Small intestine (tissue), 16 donors: ENCODE measurements around the gene FPR2. TPM values are rescaled to one million over a fixed set of nuclear protein-coding genes. Genes with fewer than 3 reads are reported as not detected.

Experiments used
- DNase-seq, 2 donors: peaks; one replicate each; pipeline versions ENCODE4 v3.0.0 to v3.0.0-alpha.2; 2013
- FAIRE-seq: peaks from 2 replicates; lab custom pipeline; 2012; peaks lifted over from hg19 to GRCh38; lab: Jason Lieb, UNC
- H3K27ac ChIP-seq, 3 donors: one replicate each; pipeline ENCODE4 v1.5.1; 2013; ENCODE audit warnings: low read length in 2 of 3, mild to moderate bottlenecking in 2 of 3, control low read depth in 1 of 3, inconsistent platforms in 1 of 3, low read depth in 1 of 3, moderate library complexity in 1 of 3
- H3K27me3 ChIP-seq, 3 donors: one replicate each; pipeline ENCODE4 v1.6.1; 2013; ENCODE audit warnings: low read length in 3 of 3, inconsistent platforms in 1 of 3; ENCODE audit not compliant: control insufficient read depth in 3 of 3, insufficient read depth in 3 of 3
- H3K36me3 ChIP-seq, 3 donors: one replicate each; pipeline ENCODE4 v1.6.1; 2013; ENCODE audit warnings: low read length in 3 of 3, inconsistent platforms in 1 of 3, low read depth in 1 of 3, mild to moderate bottlenecking in 1 of 3, moderate library complexity in 1 of 3; ENCODE audit not compliant: control insufficient read depth in 3 of 3, insufficient read depth in 2 of 3
- H3K4me1 ChIP-seq, 3 donors: one replicate each; pipeline ENCODE4 v1.6.1; 2013; ENCODE audit warnings: low read length in 2 of 3, inconsistent platforms in 1 of 3, low read depth in 1 of 3, mild to moderate bottlenecking in 1 of 3, moderate library complexity in 1 of 3; ENCODE audit not compliant: control insufficient read depth in 3 of 3, insufficient read depth in 2 of 3
- H3K4me3 ChIP-seq, 3 donors: one replicate each; pipeline ENCODE4 v1.5.1; 2013; ENCODE audit warnings: low read length in 3 of 3, control low read depth in 1 of 3, inconsistent platforms in 1 of 3, low read depth in 1 of 3, mild to moderate bottlenecking in 1 of 3, moderate library complexity in 1 of 3
- H3K9me3 ChIP-seq, 2 donors: one replicate each; pipeline ENCODE4 v1.6.1; 2013; ENCODE audit warnings: low read depth in 1 of 2, low read length in 1 of 2; ENCODE audit not compliant: control insufficient read depth in 2 of 2, insufficient read depth in 1 of 2
- WGBS, 3 donors: extraction: QIAGEN DNeasy Blood & Tissue Kit; methylation state at CpG; one replicate each; pipeline ENCODE4 v1.1.7; 2013; 5-methylcytosine and 5-hydroxymethylcytosine counted together
- long read RNA-seq, 10 donors: transcript quantifications; one replicate each; lab custom pipeline, GENCODE V29; 2026
- polyA plus RNA-seq, 4 donors: library from polyadenylated mRNA; stranded (reverse) in 3 of 4; unstranded in 1 of 4; fragments of 200-250 nt in 3 of 4; fragments of 120-200 nt in 1 of 4; gene quantifications; one replicate each; pipeline versions ENCODE4 v1.2.1 to v1.2.3, GENCODE V29; 2013
- donor health status: healthy with polysubstance abuse.
- donor health status: control.
- donor health status: control.
- donor health status: Bipolar disorder and iron deficiency.
- donor health status: healthy.

FPR2 gene
- 1 to 10 TPM in 2 of 4 donors, under 1 TPM in 1, not detected in 1; 0.04 to 2.6 (median 1.8) TPM for polyA plus RNA-seq
- long read RNA-seq, donor 1: 0 reads
- long read RNA-seq, donor 2: 0 reads
- long read RNA-seq, donor 3: 0 reads
- long read RNA-seq, donor 4: 0 reads
- long read RNA-seq, donor 5, partial matches to known transcripts: 0 of 1 reads
- long read RNA-seq, donor 5, other reads (novel, unspliced or antisense): 0 of 1 reads
- long read RNA-seq, donor 6: 0 reads
- long read RNA-seq, donor 7: 0 reads
- long read RNA-seq, donor 8: 0 reads
- long read RNA-seq, donor 9: 0 reads
- long read RNA-seq, donor 10: 0 reads

GRCh38 chr19:51760697-51761356, at the start of gene FPR2:
TSS of gene FPR2 (plus strand) at chr19:51761180. CDS start at chr19:51768659, 7,479 bp downstream.
- Histone ChIP-seq H3K27ac (no peak within 1 kb of the TSS), H3K4me1 (no peaks in the 10 kb centered on the region), H3K36me3 (no peaks in the 10 kb centered on the region), H3K9me3 (no peaks in the 10 kb centered on the region), H3K27me3 (no peaks in the 10 kb centered on the region), H3K4me3 (no peak within 1 kb of the TSS)
- FAIRE-seq (no peak), DNase-seq (no peak)
- WGBS, 3 donors: 59 to 73% (median 69%) methylated on average over 8 of the region's 8 CpGs

GRCh38 chr19:51711702-51712101, 49.3 kb upstream of the FPR2 start:
- whole genome bisulfite sequencing, 3 donors: 78 to 93% (median 80%) methylated on average over 1 of the region's 1 CpG
- FAIRE-seq (no peak), DNase-seq (no peak)
- no peaks in the 10 kb centered on the region for H3K9me3 ChIP-seq
- H3K27me3 ChIP-seq: peaks cover 0 to 2% (median 1%) of the 10 kb centered on the region in 3 donors
- H3K36me3 ChIP-seq: peaks cover 0 to 7% (median 0%) of the 10 kb centered on the region in 3 donors
- H3K27ac ChIP-seq: no peak overlapping the region
- no peaks in the 10 kb centered on the region for H3K4me1 ChIP-seq
- no peak overlapping the region for H3K4me3 ChIP-seq

- WGBS, 3 donors: 38 to 41% (median 38%) methylated on average over 9 of the region's 9 CpGs
- Histone ChIP-seq H3K36me3 (peaks cover 0 to 3% (median 0%) of the 10 kb centered on the region in 3 donors), H3K27me3 (peaks cover 0 to 5% (median 2%) of the 10 kb centered on the region in 3 donors), H3K4me1 (no peaks in the 10 kb centered on the region), H3K4me3 (no peak overlapping the region), H3K9me3 (no peaks in the 10 kb centered on the region), H3K27ac (no peak overlapping the region)
- FAIRE-seq: no peak
- peak; percentile 19 to 41 for DNase-seq
Measured at GRCh38 chr19:51712461-51713081, 48.4 kb upstream of the FPR2 start.

GRCh38 chr19:51713319-51714285, 47.4 kb upstream of the FPR2 start:
- no peak overlapping the region for H3K4me3 ChIP-seq
- WGBS, 3 donors: 93 to 95% (median 94%) methylated on average over 67 to 74 of the region's 74 CpGs
- peaks cover 0 to 6% (median 2%) of the 10 kb centered on the region in 3 donors for H3K27me3 ChIP-seq
- DNase-seq (no peak), FAIRE-seq (no peak)
- no peaks in the 10 kb centered on the region for H3K4me1 ChIP-seq
- no peak overlapping the region for H3K27ac ChIP-seq
- no peaks in the 10 kb centered on the region for H3K9me3 ChIP-seq
- H3K36me3 ChIP-seq: no peaks in the 10 kb centered on the region

GRCh38 chr19:51714848-51715247, 46.1 kb upstream of the FPR2 start:
- DNase-seq: no peak
- Histone ChIP-seq H3K4me1 (no peaks in the 10 kb centered on the region), H3K27me3 (peaks cover 4 to 15% (median 6%) of the 10 kb centered on the region in 3 donors), H3K9me3 (no peaks in the 10 kb centered on the region), H3K36me3 (no peaks in the 10 kb centered on the region), H3K27ac (no peak overlapping the region), H3K4me3 (no peak overlapping the region)
- 52 to 79% (median 68%) methylated on average over 3 of the region's 3 CpGs for WGBS, 3 donors
- no peak for FAIRE-seq

GRCh38 chr19:51715850-51716249, 45.1 kb upstream of the FPR2 start:
- Histone ChIP-seq H3K36me3 (no peaks in the 10 kb centered on the region), H3K9me3 (no peaks in the 10 kb centered on the region), H3K4me3 (no peak overlapping the region), H3K27me3 (peaks cover 4 to 16% (median 15%) of the 10 kb centered on the region in 3 donors), H3K4me1 (no peaks in the 10 kb centered on the region), H3K27ac (no peak overlapping the region)
- FAIRE-seq (no peak), DNase-seq (no peak)
- WGBS, 3 donors: 74 to 85% (median 76%) methylated on average over 3 of the region's 3 CpGs

- no peak for DNase-seq
- no peak for FAIRE-seq
- no peak overlapping the region for H3K27ac ChIP-seq
- no peak overlapping the region for H3K4me3 ChIP-seq
- WGBS, 3 donors: 83 to 86% (median 83%) methylated on average over 11 of the region's 11 CpGs
- no peaks in the 10 kb centered on the region for H3K4me1 ChIP-seq
- no peaks in the 10 kb centered on the region for H3K36me3 ChIP-seq
- H3K27me3 ChIP-seq: peaks cover 4 to 21% (median 20%) of the 10 kb centered on the region in 3 donors
- H3K9me3 ChIP-seq: no peaks in the 10 kb centered on the region
Measured at GRCh38 chr19:51716925-51717324, 44.1 kb upstream of the FPR2 start.
